Suprapubic skin (tissue), 4 donors: ENCODE results near the gene ZNF143. TPM values are rescaled to one million over a fixed set of nuclear protein-coding genes. Genes with fewer than 3 reads are reported as not detected.
A peak's percentile ranks its signal among the peaks of the same experiment; 100 is the strongest.
"Not testable (repeated sequence)": the region's sequence is repeated elsewhere in the genome, so short reads cannot be mapped to it uniquely, and the experiment has no call there.

Experiments
- DNase-seq, 2 donors: peaks; one replicate each; pipeline ENCODE4 v3.0.0-alpha.2; 2019; ENCODE audit warnings: low spot score in 2 of 2
- H3K27ac ChIP-seq: fragments of 200-600 bp; sonication (generic); one replicate; pipeline ENCODE4 v1.5.1; 2019
- H3K27me3 ChIP-seq: fragments of 200-600 bp; sonication (generic); one replicate; pipeline ENCODE4 v1.5.1; 2019
- H3K36me3 ChIP-seq: fragments of 200-600 bp; sonication (generic); one replicate; pipeline ENCODE4 v1.5.1; 2019
- H3K4me1 ChIP-seq: fragments of 200-600 bp; sonication (generic); one replicate; pipeline ENCODE4 v1.5.1; 2019
- H3K4me3 ChIP-seq: fragments of 200-600 bp; sonication (generic); one replicate; pipeline ENCODE4 v1.5.1; 2019; ENCODE audit warnings: mild to moderate bottlenecking
- H3K9me3 ChIP-seq: fragments of 200-600 bp; sonication (generic); one replicate; pipeline ENCODE4 v1.5.1; 2019
- CTCF ChIP-seq, 2 donors: fragments of 200-600 bp in 1 of 2; fragments of 450-650 bp in 1 of 2; sonication (generic) in 1 of 2; IDR thresholded peaks; one replicate each; pipeline ENCODE4 v1.5.1; 2016 to 2019; ENCODE audit warnings: antibody characterized with exemption in 2 of 2, mild to moderate bottlenecking in 1 of 2, moderate library complexity in 1 of 2
- EP300 ChIP-seq: sonication (generic); formaldehyde crosslinking; IDR thresholded peaks from one replicate; pipeline ENCODE4 v1.6.1; 2017; ENCODE audit warnings: antibody characterized with exemption
- POLR2A ChIP-seq, 2 donors: fragments of 450-650 bp; IDR thresholded peaks; one replicate each; pipeline ENCODE4 v1.6.1; 2017; ENCODE audit warnings: antibody characterized with exemption in 2 of 2, mild to moderate bottlenecking in 2 of 2, moderate library complexity in 2 of 2
- POLR2AphosphoS5 ChIP-seq, 3 donors: sonication (generic); formaldehyde crosslinking; IDR thresholded peaks; one replicate each; pipeline ENCODE4 v1.6.1; 2017; ENCODE audit warnings: antibody characterized with exemption in 3 of 3
- WGBS: methylation state at CpG from one replicate; pipeline ENCODE4 v1.1.5; 2018; 5-methylcytosine and 5-hydroxymethylcytosine counted together
- total RNA-seq, 4 donors: library from RNA; depleted of rRNA; stranded (reverse); fragments of >200 nt; gene quantifications; one replicate each; pipeline ENCODE4 v1.1.0, GENCODE V29; 2016

ZNF143 gene
- total RNA-seq, 4 donors from 2014 or later: 16.1 to 25.9 (median 18.4) TPM

- 49% methylated on average over 6 of the region's 6 CpGs for WGBS
- peaks cover 27% of the 10 kb centered on the region for H3K36me3 ChIP-seq
- no peaks in the 10 kb centered on the region for H3K9me3 ChIP-seq
- no peak for TF ChIP-seq POLR2AphosphoS5 (IDR thresholded peaks at IDR 0.05)
- peak; percentile 75 to 87 for TF ChIP-seq CTCF (IDR thresholded peaks at IDR 0.05)
- peaks cover 3% of the 10 kb centered on the region for H3K4me1 ChIP-seq
- H3K27me3 ChIP-seq: no peaks in the 10 kb centered on the region
- DNase-seq: no peak
- no peak overlapping the region for H3K27ac ChIP-seq
- no peak overlapping the region for H3K4me3 ChIP-seq
Measured at GRCh38 chr11:9506489-9507276, 45.9 kb downstream of the ZNF143 start.

- WGBS: 94% methylated on average over 1 of the region's 1 CpG
- Histone ChIP-seq H3K4me3 (no peak overlapping the region), H3K27me3 (no peaks in the 10 kb centered on the region), H3K9me3 (no peaks in the 10 kb centered on the region), H3K36me3 (peaks cover 26% of the 10 kb centered on the region), H3K27ac (no peak overlapping the region), H3K4me1 (peaks cover 3% of the 10 kb centered on the region)
- no peak for DNase-seq
- TF ChIP-seq EP300 (no peak), CTCF (IDR thresholded peaks at IDR 0.05) (no peak), POLR2AphosphoS5 (IDR thresholded peaks at IDR 0.05) (no peak), POLR2A (IDR thresholded peaks at IDR 0.05) (no peak)
Measured at GRCh38 chr11:9507277-9507580, 46.4 kb downstream of the ZNF143 start.

GRCh38 chr11:9509041-9509440, 48.2 kb downstream of the ZNF143 start:
- Histone ChIP-seq H3K27ac (no peak overlapping the region), H3K4me1 (peaks cover 3% of the 10 kb centered on the region), H3K27me3 (no peaks in the 10 kb centered on the region), H3K4me3 (no peak overlapping the region), H3K9me3 (no peaks in the 10 kb centered on the region), H3K36me3 (peaks cover 32% of the 10 kb centered on the region)
- TF ChIP-seq EP300 (no peak), POLR2A (IDR thresholded peaks at IDR 0.05) (no peak), POLR2AphosphoS5 (IDR thresholded peaks at IDR 0.05) (no peak)
- DNase-seq: no peak
- 86% methylated on average over 2 of the region's 2 CpGs for WGBS

GRCh38 chr11:9512370-9513019, 51.7 kb downstream of the ZNF143 start:
- no peak overlapping the region for H3K27ac ChIP-seq
- H3K27me3 ChIP-seq: no peaks in the 10 kb centered on the region
- H3K4me3 ChIP-seq: no peak overlapping the region
- peaks cover 55% of the 10 kb centered on the region for H3K36me3 ChIP-seq
- no peak for DNase-seq
- no peaks in the 10 kb centered on the region for H3K9me3 ChIP-seq
- no peak for TF ChIP-seq POLR2AphosphoS5 (IDR thresholded peaks at IDR 0.05)
- TF ChIP-seq POLR2A (IDR thresholded peaks at IDR 0.05): no peak
- TF ChIP-seq CTCF (IDR thresholded peaks at IDR 0.05): no peak
- TF ChIP-seq EP300: no peak
- 96% methylated on average over 5 of the region's 5 CpGs for WGBS
- no peaks in the 10 kb centered on the region for H3K4me1 ChIP-seq

- DNase-seq, H3K27ac ChIP-seq, H3K4me1 ChIP-seq, H3K9me3 ChIP-seq, H3K27me3 ChIP-seq, H3K4me3 ChIP-seq: not testable (repeated sequence)
- peaks cover 47% of the 10 kb centered on the region for H3K36me3 ChIP-seq
- WGBS: 100% methylated on average over 1 of the region's 1 CpG
Measured at GRCh38 chr11:9514576-9514975, 53.8 kb downstream of the ZNF143 start.

- no peak for TF ChIP-seq POLR2AphosphoS5 (IDR thresholded peaks at IDR 0.05)
- no peak for TF ChIP-seq CTCF (IDR thresholded peaks at IDR 0.05)
- H3K36me3 ChIP-seq: peaks cover 46% of the 10 kb centered on the region
- H3K27ac ChIP-seq: no peak overlapping the region
- WGBS: 68% methylated on average over 4 of the region's 4 CpGs
- no peak for DNase-seq
- no peak overlapping the region for H3K4me3 ChIP-seq
- no peaks in the 10 kb centered on the region for H3K9me3 ChIP-seq
- H3K27me3 ChIP-seq: no peaks in the 10 kb centered on the region
- H3K4me1 ChIP-seq: no peaks in the 10 kb centered on the region
Measured at GRCh38 chr11:9516113-9516512, 55.3 kb downstream of the ZNF143 start.
